GF-D8 (cell line): ENCODE results near the gene ABL1.

ENCODE experiments used
- DNase-seq: peaks from one replicate; lab custom pipeline; 2025; lab: John Stamatoyannopoulos, UW

ABL1 gene

GRCh38 chr9:130931508-130932254, 96.6 kb downstream of the ABL1 start:
- DNase-seq, result no peak

- no peak for DNase-seq
Observed at GRCh38 chr9:130932255-130933079, 97.4 kb downstream of the ABL1 start.

- DNase-seq, result no peak
Observed at GRCh38 chr9:130933114-130934046, 98.3 kb downstream of the ABL1 start.

- no peak for DNase-seq
Observed at GRCh38 chr9:130934246-130934645, 99.2 kb downstream of the ABL1 start.

- no peak for DNase-seq
Observed at GRCh38 chr9:130934702-130935647, 99.9 kb downstream of the ABL1 start.

GRCh38 chr9:130935648-130936271, 100.7 kb downstream of the ABL1 start:
- no peak for DNase-seq

GRCh38 chr9:130936285-130937117, 101.4 kb downstream of the ABL1 start:
- peak; percentile 18 for DNase-seq
